Neural progenitor cell (in vitro differentiated cells): ENCODE data around the gene CFDP1.

Experiments
- CTCF ChIP-seq: fragments of 200-600 bp; sonication (generic); IDR thresholded peaks from 2 replicates; pipeline ENCODE4 v1.5.1; 2017; ENCODE audit warnings: antibody characterized with exemption, mild to moderate bottlenecking
- EZH2 ChIP-seq: fragments of 200-600 bp; sonication (generic); IDR thresholded peaks from 2 replicates; pipeline ENCODE4 v1.6.1; 2017; ENCODE audit warnings: antibody characterized with exemption, mild to moderate bottlenecking, moderate library complexity

DNA sequence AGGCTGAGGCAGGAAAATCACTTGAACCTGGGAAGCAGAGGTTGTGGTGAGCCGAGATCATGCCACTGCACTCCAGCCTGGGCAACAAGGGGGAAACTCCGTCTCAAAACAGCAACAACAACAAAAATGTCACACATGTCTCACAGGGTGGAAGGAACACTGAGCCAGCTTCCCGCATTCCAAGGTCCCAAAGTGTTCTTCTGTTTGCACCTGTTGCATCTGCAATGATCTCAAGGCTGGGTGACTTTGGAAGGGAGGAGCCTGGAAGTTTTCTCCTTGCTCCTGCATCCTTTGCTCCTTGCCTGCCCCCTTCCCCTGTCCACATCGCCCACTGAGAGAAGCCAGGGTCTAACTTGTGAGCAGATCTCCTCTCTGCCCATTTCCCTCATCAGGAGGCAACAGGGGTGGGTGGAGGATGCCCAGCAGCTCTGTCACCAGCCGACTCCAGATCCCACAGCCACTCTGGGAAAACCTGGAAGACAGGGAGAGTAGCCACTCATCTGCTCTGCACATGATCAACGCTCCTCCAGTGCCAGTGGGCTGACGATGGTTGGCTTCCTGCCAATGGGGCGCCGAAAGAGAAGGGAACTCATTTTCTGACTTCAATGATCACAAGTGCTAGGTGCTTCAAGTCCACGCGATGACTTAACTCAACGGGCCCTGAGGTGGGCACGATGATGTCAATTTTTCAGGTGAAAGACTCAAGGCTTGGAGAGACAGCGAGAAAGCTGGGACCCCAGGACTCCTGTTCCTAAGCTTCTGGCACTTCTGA is 49.3 kb upstream of the CFDP1 start:
- no peak for TF ChIP-seq CTCF
- no peak for TF ChIP-seq EZH2
